HG03175 (cell line): Measurements from ENCODE around the gene HAGHL.
"Not testable (repeated sequence)": the region's sequence is repeated elsewhere in the genome, so short reads cannot be mapped to it uniquely, and the experiment has no call there.

Experiments used
- ATAC-seq: cut with Tn5 transposase; IDR thresholded peaks from one replicate; pipeline ENCODE4 v1.9.1; 2021; ENCODE audit warnings: mild to moderate bottlenecking, moderate library complexity; ENCODE audit not compliant: unreplicated experiment

HAGHL gene

GRCh38 chr16:766820-767640 is 40.1 kb downstream of the HAGHL start:
- no peak for ATAC-seq

- no peak for ATAC-seq
Observed at GRCh38 chr16:767743-768235, 40.9 kb downstream of the HAGHL start.

GRCh38 chr16:768428-768827 is 41.5 kb downstream of the HAGHL start:
- ATAC-seq = no peak

- no peak for ATAC-seq
Observed at GRCh38 chr16:769184-769784, 42.4 kb downstream of the HAGHL start.

- no peak for ATAC-seq
Observed at GRCh38 chr16:769934-770333, 43.0 kb downstream of the HAGHL start.

GRCh38 chr16:770411-770810 is 43.5 kb downstream of the HAGHL start:
- ATAC-seq = no peak

GRCh38 chr16:772959-773358 is 46.1 kb downstream of the HAGHL start:
- ATAC-seq = no peak

GRCh38 chr16:774086-775001 is 47.4 kb downstream of the HAGHL start:
- no peak for ATAC-seq

GRCh38 chr16:775236-775796 is 48.4 kb downstream of the HAGHL start:
- no peak for ATAC-seq

GRCh38 chr16:776298-776697 is 49.4 kb downstream of the HAGHL start:
- ATAC-seq = not testable (repeated sequence)

- ATAC-seq = no peak
Observed at GRCh38 chr16:776824-777223, 49.9 kb downstream of the HAGHL start.

GRCh38 chr16:777826-778225 is 50.9 kb downstream of the HAGHL start:
- ATAC-seq = no peak

- ATAC-seq = no peak
Observed at GRCh38 chr16:778447-778846, 51.5 kb downstream of the HAGHL start.

- no peak for ATAC-seq
Observed at GRCh38 chr16:778909-779527, 52.1 kb downstream of the HAGHL start.
